HCT116 (cell line): ENCODE measurements around the gene THRB. TPM values are rescaled to one million over a fixed set of nuclear protein-coding genes. Genes with fewer than 3 reads are reported as not detected.

Experiments used
- ATAC-seq: fragments of 200-7000 bp; cut with Tn5 transposase; 2 replicates; pipeline ENCODE4 v1.9.1; 2020; ENCODE audit warnings: mild to moderate bottlenecking, moderate library complexity
- BruUV-seq: library from RNA; stranded (reverse); fragments of 400-500 nt; replicated peaks from 2 replicates; lab custom pipeline; 2021; lab: Mats Ljungman, UMichigan
- CTCF ChIA-PET: fragments of 300-600 bp; sonication (Branson Sonifier 250); formaldehyde crosslinking; loops from one replicate; lab custom pipeline; 2021; ENCODE audit warnings: antibody characterized with exemption; lab: Charles Lee
- POLR2A ChIA-PET: fragments of 300-600, 350-600 bp; sonication (Branson Sonifier 250); formaldehyde crosslinking; loops from one replicate; lab custom pipeline; 2021; ENCODE audit warnings: antibody characterized with exemption; lab: Charles Lee
- RAD21 ChIA-PET, 2 experiments: fragments of 300-600 bp; sonication (Branson Sonifier 250); formaldehyde crosslinking; loops; one replicate each; lab custom pipeline; 2023; ENCODE audit warnings: low total read pairs in 2 of 2; ENCODE audit not compliant: uncharacterized antibody in 2 of 2, unreplicated experiment in 2 of 2, low non-redundant PET in 1 of 2; lab: Charles Lee
- DNase-seq: peaks from one replicate; pipeline ENCODE4 v3.0.0-alpha.2; 2010; ENCODE audit warnings: low read depth, low spot score
- H2AFZ ChIP-seq: fragments of 200-600 bp; shearing (Covaris generic), sonication (generic); 2 replicates; pipeline ENCODE4 v1.6.1; 2017; ENCODE audit warnings: low read depth, mixed run types, mixed read lengths, antibody characterized with exemption, low read length; ENCODE audit not compliant: poor library complexity, severe bottlenecking
- H3K27ac ChIP-seq: 2 replicates; pipeline ENCODE4 v1.5.1; 2012; ENCODE audit warnings: low read depth, low read length
- H3K27me3 ChIP-seq: fragments of 200-600 bp; sonication (generic); 2 replicates; pipeline ENCODE4 v1.6.1; 2016; ENCODE audit warnings: mixed run types, low read length, mixed read lengths; ENCODE audit not compliant: insufficient read depth
- H3K36me3 ChIP-seq, 2 experiments: fragments of 200-500 bp in 1 of 2; fragments of 200-600 bp in 1 of 2; sonication (Bioruptor generic) in 1 of 2; sonication (generic) in 1 of 2; 2 replicates each; pipeline versions ENCODE4 v1.5.1 to v1.6.1; 2014 to 2016; ENCODE audit warnings: low read length in 2 of 2, inconsistent platforms in 1 of 2, mixed read lengths in 1 of 2, mixed run types in 1 of 2; ENCODE audit not compliant: insufficient read depth in 2 of 2, control insufficient read depth in 1 of 2
- H3K4me1 ChIP-seq, 2 experiments: fragments of 200-600 bp in 1 of 2; sonication (generic) in 1 of 2; 2 replicates each; pipeline versions ENCODE4 v1.5.1 to v1.6.1; 2012 to 2017; ENCODE audit warnings: low read length in 2 of 2, inconsistent platforms in 1 of 2, mild to moderate bottlenecking in 1 of 2, mixed read lengths in 1 of 2, mixed run types in 1 of 2, moderate library complexity in 1 of 2; ENCODE audit not compliant: insufficient read depth in 2 of 2, control insufficient read depth in 1 of 2
- H3K4me2 ChIP-seq: fragments of 200-600 bp; sonication (generic); 2 replicates; pipeline ENCODE4 v1.6.1; 2017; ENCODE audit warnings: mixed run types, low read length, mixed read lengths
- H3K4me3 ChIP-seq, 2 experiments: fragments of 200-600 bp in 1 of 2; sonication (generic) in 1 of 2; replicated peaks in 1 of 2; 2 replicates each; pipeline ENCODE4 v1.5.1; 2011 to 2016; ENCODE audit warnings: low read length in 2 of 2, control low read depth in 1 of 2, low read depth in 1 of 2, mild to moderate bottlenecking in 1 of 2, mixed read lengths in 1 of 2, mixed run types in 1 of 2
- H3K79me2 ChIP-seq: fragments of 200-600 bp; sonication (generic); 2 replicates; pipeline ENCODE4 v1.6.1; 2017; ENCODE audit warnings: mild to moderate bottlenecking, mixed run types, low read length, moderate library complexity, mixed read lengths; ENCODE audit not compliant: insufficient read depth
- H3K9ac ChIP-seq: fragments of 200-600 bp; sonication (generic); 2 replicates; pipeline ENCODE4 v1.6.1; 2016; ENCODE audit warnings: low read length, mixed read lengths
- H3K9me2 ChIP-seq: fragments of 200-600 bp; sonication (generic), shearing (Covaris generic); 2 replicates; pipeline ENCODE4 v1.6.1; 2017; ENCODE audit warnings: mixed run types, mild to moderate bottlenecking, moderate library complexity; ENCODE audit not compliant: insufficient read depth
- H3K9me3 ChIP-seq, 2 experiments: fragments of 200-500 bp in 1 of 2; fragments of 200-600 bp in 1 of 2; sonication (Bioruptor generic) in 1 of 2; sonication (generic) in 1 of 2; 2 replicates each; pipeline ENCODE4 v1.6.1; 2014 to 2017; ENCODE audit warnings: low read length in 2 of 2, mixed read lengths in 2 of 2, inconsistent platforms in 1 of 2, low read depth in 1 of 2, mild to moderate bottlenecking in 1 of 2, mixed run types in 1 of 2, moderate library complexity in 1 of 2; ENCODE audit not compliant: control insufficient read depth in 1 of 2, insufficient read depth in 1 of 2
- H4K20me1 ChIP-seq: fragments of 200-600 bp; sonication (generic), shearing (Covaris generic); 2 replicates; pipeline ENCODE4 v1.6.1; 2017; ENCODE audit warnings: mixed run types, mild to moderate bottlenecking, moderate library complexity; ENCODE audit not compliant: insufficient read depth
- EZH2 ChIP-seq: fragments of 200-600 bp; sonication (generic); IDR thresholded peaks from 2 replicates; pipeline ENCODE4 v1.6.1; 2017; ENCODE audit warnings: antibody characterized with exemption, mixed run types
- JUND ChIP-seq: IDR thresholded peaks from 2 replicates; pipeline ENCODE4 v1.6.1; 2012
- POLR2A ChIP-seq: IDR thresholded peaks from 2 replicates; pipeline ENCODE4 v1.7.0; 2011; ENCODE audit warnings: borderline replicate concordance; ENCODE audit not compliant: insufficient read depth, insufficient read length; ENCODE audit errors: extremely low read depth
- POLR2AphosphoS5 ChIP-seq: IDR thresholded peaks from 2 replicates; pipeline ENCODE4 v1.6.1; 2011; ENCODE audit warnings: mild to moderate bottlenecking, low read depth, low read length, moderate library complexity
- SIN3A ChIP-seq: IDR thresholded peaks from 2 replicates; pipeline ENCODE4 v1.6.1; 2012; ENCODE audit warnings: low read depth
- ZFX ChIP-seq: fragments of 450-650 bp; IDR thresholded peaks from 2 replicates; pipeline ENCODE4 v1.6.1; 2017
- intact Hi-C: fragments of 100-400 bp; cut with micrococcal nuclease; formaldehyde crosslinking; loops from 2 replicates; pipeline ENCODE4 v1.10.0; 2022
- total RNA-seq: library from RNA; stranded (reverse); gene quantifications from one replicate; pipeline ENCODE4 v1.2.1, GENCODE V29; 2021; ENCODE audit not compliant: unreplicated experiment
- TF ChIP-seq, protein P1 (sequence below): IDR thresholded peaks from 2 replicates; pipeline ENCODE4 v1.6.1; 2012
- TF ChIP-seq, protein P2 (sequence below): IDR thresholded peaks from 2 replicates; pipeline ENCODE4 v1.6.1; 2012; ENCODE audit warnings: low read depth

Gene THRB
- total RNA-seq, 1 experiment from 2014 or later, result 2.5 TPM

DNA sequence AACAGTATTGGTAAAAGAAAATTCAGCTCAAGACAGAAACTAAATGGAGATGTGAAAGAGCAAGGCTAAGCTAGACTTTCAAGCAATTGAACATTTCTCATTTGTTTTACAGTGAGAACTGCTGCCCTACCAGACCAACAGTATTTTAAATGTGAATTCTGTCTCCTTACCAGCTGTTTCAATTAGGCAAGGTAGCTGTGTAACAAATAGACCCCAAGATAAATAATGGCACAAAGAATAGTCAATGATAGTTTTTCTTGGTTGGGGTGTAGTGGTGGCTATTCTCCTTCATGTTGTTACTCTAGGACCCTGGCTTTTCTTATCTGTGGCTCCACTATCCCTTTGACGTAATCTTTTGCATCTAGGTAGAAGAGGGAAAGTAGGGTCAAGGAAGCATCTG lies 30.4 kb upstream of the THRB start:
- Histone ChIP-seq H2AFZ (no peak overlapping the region), H3K9me2 (no peaks in the 10 kb centered on the region), H4K20me1 (no peaks in the 10 kb centered on the region)
- TF ChIP-seq POLR2AphosphoS5 (no peak), SIN3A (no peak), POLR2A (no peak), JUND (no peak), ZFX (no peak), EZH2 (no peak)
- TF ChIP-seq, protein P1, sequence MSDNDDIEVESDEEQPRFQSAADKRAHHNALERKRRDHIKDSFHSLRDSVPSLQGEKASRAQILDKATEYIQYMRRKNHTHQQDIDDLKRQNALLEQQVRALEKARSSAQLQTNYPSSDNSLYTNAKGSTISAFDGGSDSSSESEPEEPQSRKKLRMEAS, result no peak
- TF ChIP-seq, protein P2, sequence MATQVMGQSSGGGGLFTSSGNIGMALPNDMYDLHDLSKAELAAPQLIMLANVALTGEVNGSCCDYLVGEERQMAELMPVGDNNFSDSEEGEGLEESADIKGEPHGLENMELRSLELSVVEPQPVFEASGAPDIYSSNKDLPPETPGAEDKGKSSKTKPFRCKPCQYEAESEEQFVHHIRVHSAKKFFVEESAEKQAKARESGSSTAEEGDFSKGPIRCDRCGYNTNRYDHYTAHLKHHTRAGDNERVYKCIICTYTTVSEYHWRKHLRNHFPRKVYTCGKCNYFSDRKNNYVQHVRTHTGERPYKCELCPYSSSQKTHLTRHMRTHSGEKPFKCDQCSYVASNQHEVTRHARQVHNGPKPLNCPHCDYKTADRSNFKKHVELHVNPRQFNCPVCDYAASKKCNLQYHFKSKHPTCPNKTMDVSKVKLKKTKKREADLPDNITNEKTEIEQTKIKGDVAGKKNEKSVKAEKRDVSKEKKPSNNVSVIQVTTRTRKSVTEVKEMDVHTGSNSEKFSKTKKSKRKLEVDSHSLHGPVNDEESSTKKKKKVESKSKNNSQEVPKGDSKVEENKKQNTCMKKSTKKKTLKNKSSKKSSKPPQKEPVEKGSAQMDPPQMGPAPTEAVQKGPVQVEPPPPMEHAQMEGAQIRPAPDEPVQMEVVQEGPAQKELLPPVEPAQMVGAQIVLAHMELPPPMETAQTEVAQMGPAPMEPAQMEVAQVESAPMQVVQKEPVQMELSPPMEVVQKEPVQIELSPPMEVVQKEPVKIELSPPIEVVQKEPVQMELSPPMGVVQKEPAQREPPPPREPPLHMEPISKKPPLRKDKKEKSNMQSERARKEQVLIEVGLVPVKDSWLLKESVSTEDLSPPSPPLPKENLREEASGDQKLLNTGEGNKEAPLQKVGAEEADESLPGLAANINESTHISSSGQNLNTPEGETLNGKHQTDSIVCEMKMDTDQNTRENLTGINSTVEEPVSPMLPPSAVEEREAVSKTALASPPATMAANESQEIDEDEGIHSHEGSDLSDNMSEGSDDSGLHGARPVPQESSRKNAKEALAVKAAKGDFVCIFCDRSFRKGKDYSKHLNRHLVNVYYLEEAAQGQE, result no peak
- TF ChIP-seq, all 23 proteins: peak for 0
- Histone ChIP-seq H3K4me3 (no peak overlapping the region), H3K4me2 (no peak overlapping the region), H3K27ac (no peak overlapping the region), H3K79me2 (no peaks in the 10 kb centered on the region), H3K4me1 (peaks cover 0 to 12% of the 10 kb centered on the region in 2 experiments; a peak in 2 of 4 replicates), H3K36me3 (no peaks in the 10 kb centered on the region), H3K9ac (no peak overlapping the region), H3K9me3 (no peaks in the 10 kb centered on the region), H3K27me3 (no peaks in the 10 kb centered on the region)
- RAD21 ChIA-PET, result no interaction called here
- POLR2A ChIA-PET, result no interaction called here
- DNase-seq (no peak), ATAC-seq (no peak)
- intact Hi-C loops, result no loop called here
- no TSS peak for BruUV-seq
- CTCF ChIA-PET, result no interaction called here
